ENCODE results near the gene GFPT2.

GRCh38 chr5:180251141-180251540 is 102.0 kb downstream of the GFPT2 start:
- TF ChIP-seq USF1 (CRISPR knock-in tag; IDR thresholded peaks at IDR 0.05) = no peak
- TF ChIP-seq KAT2B (IDR thresholded peaks at IDR 0.05; ENCODE audit: low read depth, low read length) = no peak
- TF ChIP-seq CTCF (IDR thresholded peaks at IDR 0.05 in 2 of 3, conservative IDR thresholded peaks at IDR 0.05 in 1 of 3; ENCODE audit: insufficient read depth in 2 of 3, low read depth in 1 of 3, low read length in 3 of 3) = no peak
- no peak for TF ChIP-seq USF2 (CRISPR knock-in tag; IDR thresholded peaks at IDR 0.05)
- no peak for TF ChIP-seq TAF1 (IDR thresholded peaks at IDR 0.05; ENCODE audit: control insufficient read depth, extremely low read depth, insufficient read depth, low read length, severe bottlenecking)
- TF ChIP-seq, protein P1, sequence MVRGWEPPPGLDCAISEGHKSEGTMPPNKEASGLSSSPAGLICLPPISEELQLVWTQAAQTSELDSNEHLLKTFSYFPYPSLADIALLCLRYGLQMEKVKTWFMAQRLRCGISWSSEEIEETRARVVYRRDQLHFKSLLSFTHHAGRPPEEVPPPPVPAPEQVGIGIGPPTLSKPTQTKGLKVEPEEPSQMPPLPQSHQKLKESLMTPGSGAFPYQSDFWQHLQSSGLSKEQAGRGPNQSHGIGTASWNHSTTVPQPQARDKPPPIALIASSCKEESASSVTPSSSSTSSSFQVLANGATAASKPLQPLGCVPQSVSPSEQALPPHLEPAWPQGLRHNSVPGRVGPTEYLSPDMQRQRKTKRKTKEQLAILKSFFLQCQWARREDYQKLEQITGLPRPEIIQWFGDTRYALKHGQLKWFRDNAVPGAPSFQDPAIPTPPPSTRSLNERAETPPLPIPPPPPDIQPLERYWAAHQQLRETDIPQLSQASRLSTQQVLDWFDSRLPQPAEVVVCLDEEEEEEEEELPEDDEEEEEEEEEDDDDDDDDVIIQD (CRISPR knock-in tag; IDR thresholded peaks at IDR 0.05) = no peak
- TF ChIP-seq ARID3B (CRISPR knock-in tag; IDR thresholded peaks at IDR 0.05; ENCODE audit: borderline replicate concordance) = no peak
- no peak for TF ChIP-seq ZNF696 (CRISPR knock-in tag; conservative IDR thresholded peaks at IDR 0.05)

All from K562 (cell line).